HepG2 (cell line): ENCODE results near the gene MED12L. TPM values are rescaled to one million over a fixed set of nuclear protein-coding genes. Genes with fewer than 3 reads are reported as not detected.

Experiments
- CEBPB ChIP-seq: IDR thresholded peaks from 2 replicates; pipeline ENCODE4 v1.6.1; 2011; ENCODE audit warnings: low read depth, low read length, improper control_type of control experiment, borderline replicate concordance
- E2F2 ChIP-seq: sonication (generic); formaldehyde crosslinking; IDR thresholded peaks from 2 replicates; pipeline ENCODE4 v1.4.0; 2020; ENCODE audit warnings: missing genetic modification reagents, borderline replicate concordance
- ERF ChIP-seq: IDR thresholded peaks from 2 replicates; pipeline ENCODE4 v1.6.1; 2018; ENCODE audit warnings: missing biosample characterization, missing genetic modification reagents
- FOXK1 ChIP-seq: sonication (generic); formaldehyde crosslinking; IDR thresholded peaks from 2 replicates; pipeline ENCODE4 v1.4.0; 2020; ENCODE audit warnings: low read depth, missing genetic modification reagents, borderline replicate concordance
- KDM2A ChIP-seq: sonication (generic); formaldehyde crosslinking; IDR thresholded peaks from 2 replicates; pipeline ENCODE4 v1.4.0; 2020; ENCODE audit warnings: low read depth, missing genetic modification reagents, borderline replicate concordance
- KLF16 ChIP-seq, 2 experiments: sonication (generic) in 1 of 2; formaldehyde crosslinking in 1 of 2; IDR thresholded peaks; 2 replicates each; pipeline versions ENCODE4 v1.6.1 to v1.8.0; 2016 to 2023; ENCODE audit warnings: missing genetic modification reagents in 2 of 2, missing compliant biosample characterization in 1 of 2
- MXD1 ChIP-seq: sonication (generic); formaldehyde crosslinking; IDR thresholded peaks from 2 replicates; pipeline ENCODE4 v1.4.0; 2020; ENCODE audit warnings: mild to moderate bottlenecking, missing genetic modification reagents
- PAF1 ChIP-seq: IDR thresholded peaks from 2 replicates; pipeline ENCODE4 v1.6.1; 2016; ENCODE audit warnings: missing genetic modification reagents, missing compliant biosample characterization
- TAF1 ChIP-seq: sonication (generic); formaldehyde crosslinking; IDR thresholded peaks from 2 replicates; pipeline ENCODE4 v1.4.0; 2020; ENCODE audit warnings: missing genetic modification reagents
- ZNF280D ChIP-seq: sonication (generic); formaldehyde crosslinking; IDR thresholded peaks from 2 replicates; pipeline ENCODE4 v1.5.1; 2020; ENCODE audit warnings: mild to moderate bottlenecking, missing genetic modification reagents
- polyA plus RNA-seq, 8 experiments: library from polyadenylated mRNA; depleted of rRNA in 3 of 8; stranded (reverse) in 7 of 8; unstranded in 1 of 8; fragments of >200 nt; fragmentation: Illumina TruSeq in 4 of 8; extraction: Trizol in 4 of 8; gene quantifications; 2 replicates each; pipeline versions ENCODE4 v1.2.1 to v1.2.3, GENCODE V29; 2011 to 2016; ENCODE audit warnings: low read depth in 4 of 8, missing spikeins in 1 of 8, mixed read lengths in 1 of 8; ENCODE audit not compliant: insufficient read depth in 1 of 8
- total RNA-seq, 5 experiments: library from RNA; depleted of rRNA; stranded (reverse); fragments of >200 nt; fragmentation: Illumina TruSeq; extraction: Trizol; gene quantifications; 2 replicates each; pipeline ENCODE4 v1.2.3, GENCODE V29; 2016; ENCODE audit warnings: low read depth in 1 of 5
- TF ChIP-seq, protein P1 (sequence below): sonication (generic); formaldehyde crosslinking; IDR thresholded peaks from 2 replicates; pipeline ENCODE4 v1.5.0; 2020; ENCODE audit warnings: mild to moderate bottlenecking, missing genetic modification reagents

Gene MED12L
- total and polyA plus RNA-seq, 2 of the 13 experiments (the other 11 are each of a cell fraction or from before 2014, with no cell fraction given) = 0.07 to 0.64 TPM

DNA sequence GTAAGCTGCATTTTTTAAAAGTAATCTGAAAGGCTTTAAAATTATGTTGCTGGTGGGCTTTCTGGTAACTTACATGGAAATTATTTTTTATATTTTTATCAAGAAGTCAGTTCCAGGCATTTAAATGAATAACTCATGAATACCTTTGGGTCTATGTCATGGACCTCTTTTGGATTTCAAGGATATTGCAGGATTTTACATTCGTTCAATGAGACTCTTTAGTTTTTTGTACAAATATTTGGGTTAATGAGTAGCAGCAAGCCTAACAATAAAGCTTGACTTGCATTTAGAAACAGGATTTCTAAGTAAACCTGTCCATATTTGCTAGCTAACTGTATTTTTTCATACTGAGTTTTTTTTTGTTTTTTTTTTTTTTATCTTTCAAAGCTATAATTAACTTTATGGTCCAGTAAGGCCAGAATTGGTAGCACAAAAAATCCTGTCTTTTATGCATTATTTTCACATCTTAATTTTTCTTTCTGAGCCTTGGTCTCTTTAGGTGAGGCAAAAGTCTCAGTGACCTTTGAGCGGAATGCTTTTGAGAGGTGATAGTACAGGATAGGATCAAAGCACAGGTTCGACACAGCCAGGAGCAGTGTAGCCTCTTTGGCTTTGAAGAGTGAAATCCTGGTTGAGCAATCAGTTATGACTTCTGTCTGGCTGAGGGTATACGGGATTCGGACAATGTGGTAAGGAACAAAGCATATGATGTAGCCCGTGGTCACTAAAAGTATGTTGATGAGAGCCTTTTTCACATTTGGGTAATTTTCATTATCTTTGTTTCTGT is 112.7 kb downstream of the MED12L start (continued):
- TF ChIP-seq KLF16 (CRISPR knock-in tag; IDR thresholded peaks at IDR 0.05) = peak in 1 of 2 experiments; percentile 70; a peak in 1 of 4 replicates
- TF ChIP-seq E2F2 (CRISPR knock-in tag) = no peak
- TF ChIP-seq TAF1 = no peak; the same call in 1 of the 2 replicates
- TF ChIP-seq ZNF280D (CRISPR knock-in tag) = no peak
- TF ChIP-seq ERF = peak; percentile 89
- TF ChIP-seq CEBPB = peak; percentile 99
- peak; percentile 45; the same call in 1 of the 2 replicates for TF ChIP-seq KDM2A (CRISPR knock-in tag)
- TF ChIP-seq MXD1 = no peak
- no peak for TF ChIP-seq PAF1 (CRISPR knock-in tag)
- peak; percentile 73; the same call in 1 of the 2 replicates for TF ChIP-seq FOXK1
- TF ChIP-seq, protein P1, sequence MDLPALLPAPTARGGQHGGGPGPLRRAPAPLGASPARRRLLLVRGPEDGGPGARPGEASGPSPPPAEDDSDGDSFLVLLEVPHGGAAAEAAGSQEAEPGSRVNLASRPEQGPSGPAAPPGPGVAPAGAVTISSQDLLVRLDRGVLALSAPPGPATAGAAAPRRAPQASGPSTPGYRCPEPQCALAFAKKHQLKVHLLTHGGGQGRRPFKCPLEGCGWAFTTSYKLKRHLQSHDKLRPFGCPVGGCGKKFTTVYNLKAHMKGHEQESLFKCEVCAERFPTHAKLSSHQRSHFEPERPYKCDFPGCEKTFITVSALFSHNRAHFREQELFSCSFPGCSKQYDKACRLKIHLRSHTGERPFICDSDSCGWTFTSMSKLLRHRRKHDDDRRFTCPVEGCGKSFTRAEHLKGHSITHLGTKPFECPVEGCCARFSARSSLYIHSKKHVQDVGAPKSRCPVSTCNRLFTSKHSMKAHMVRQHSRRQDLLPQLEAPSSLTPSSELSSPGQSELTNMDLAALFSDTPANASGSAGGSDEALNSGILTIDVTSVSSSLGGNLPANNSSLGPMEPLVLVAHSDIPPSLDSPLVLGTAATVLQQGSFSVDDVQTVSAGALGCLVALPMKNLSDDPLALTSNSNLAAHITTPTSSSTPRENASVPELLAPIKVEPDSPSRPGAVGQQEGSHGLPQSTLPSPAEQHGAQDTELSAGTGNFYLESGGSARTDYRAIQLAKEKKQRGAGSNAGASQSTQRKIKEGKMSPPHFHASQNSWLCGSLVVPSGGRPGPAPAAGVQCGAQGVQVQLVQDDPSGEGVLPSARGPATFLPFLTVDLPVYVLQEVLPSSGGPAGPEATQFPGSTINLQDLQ (CRISPR knock-in tag) = no peak
